ENCODE measurements around the gene YOD1. TPM values are rescaled to one million over a fixed set of nuclear protein-coding genes. Genes with fewer than 3 reads are reported as not detected.

YOD1 gene
- total and polyA plus RNA-seq, 2 of the 4 experiments (the other 2 are of a cell fraction): 1.8 to 5.4 TPM

GRCh38 chr1:207014728-207015127 is 36.3 kb downstream of the YOD1 start:
- H4K5ac ChIP-seq (ENCODE audit: low read depth, low read length): no peak overlapping the region
- no peak for TF ChIP-seq ELK1 (IDR thresholded peaks at IDR 0.05; ENCODE audit: borderline replicate concordance, low read depth, low read length)
- no peak for TF ChIP-seq MAZ (IDR thresholded peaks at IDR 0.05; ENCODE audit: borderline replicate concordance, low read depth, low read length)
- no peak for TF ChIP-seq CEBPB (IDR thresholded peaks at IDR 0.05; ENCODE audit: low read depth, low read length)
- TF ChIP-seq CTCF (conservative IDR thresholded peaks at IDR 0.05; ENCODE audit: low read depth, low read length): no peak
- TF ChIP-seq FOS (IDR thresholded peaks at IDR 0.05; ENCODE audit: low read depth, low read length): no peak
- TF ChIP-seq RAD21 (IDR thresholded peaks at IDR 0.05; ENCODE audit: low read length): no peak
- TF ChIP-seq BHLHE40 (IDR thresholded peaks at IDR 0.05; ENCODE audit: low read depth, low read length): no peak
- no peak for TF ChIP-seq POLR2A (IDR thresholded peaks at IDR 0.05; ENCODE audit: low read depth, low read length)
- TF ChIP-seq CHD1 (IDR thresholded peaks at IDR 0.05; ENCODE audit: low read depth, low read length): no peak
- no peak for TF ChIP-seq RCOR1 (IDR thresholded peaks at IDR 0.05; ENCODE audit: insufficient replicate concordance, low read length)
- TF ChIP-seq RFX5 (IDR thresholded peaks at IDR 0.05; ENCODE audit: low read depth, low read length): no peak
- no peak for TF ChIP-seq MXI1 (IDR thresholded peaks at IDR 0.05; ENCODE audit: borderline replicate concordance, low read depth, low read length)
- DNase-seq: no peak
- no peak overlapping the region for H3K4me3 ChIP-seq (ENCODE audit: insufficient read depth, low read depth, low read length)
- H3K23ac ChIP-seq (ENCODE audit: low read depth, low read length): no peak overlapping the region
- CTCF ChIA-PET: interaction anchor here (2.0 kb wide), 1 partner anchor 9 kb away, joined by 6 read pairs; no protein-coding TSS in a partner anchor
- peaks cover 6% of the 10 kb centered on the region; the same call in 1 of the 2 replicates for H3K27me3 ChIP-seq (ENCODE audit: control insufficient read depth, insufficient read depth, low read length)
- H2BK20ac ChIP-seq (ENCODE audit: low read depth, low read length): no peak overlapping the region
- no peak overlapping the region for H3K27ac ChIP-seq (ENCODE audit: insufficient read depth, low read length)
- no TSS peak for BruUV-seq (replicated peaks)
- H2BK120ac ChIP-seq (ENCODE audit: low read depth, low read length): no peak overlapping the region
- H3K79me1 ChIP-seq (ENCODE audit: low read depth in 1 of 2, low read length in 2 of 2): no peaks in the 10 kb centered on the region
- H2AFZ ChIP-seq (replicated peaks; ENCODE audit: low read length, poor library complexity): no peak overlapping the region
- no peak overlapping the region for H2BK5ac ChIP-seq (ENCODE audit: low read depth, low read length, poor library complexity, severe bottlenecking)
- ATAC-seq (ENCODE audit: low read depth): no peak
- no peaks in the 10 kb centered on the region for H3K4me1 ChIP-seq (ENCODE audit: control insufficient read depth, insufficient read depth, low read length)
- H4K20me1 ChIP-seq (ENCODE audit: insufficient read depth, low read length): no peaks in the 10 kb centered on the region
- in situ Hi-C loops (cut with MboI; ENCODE audit: low sequenced_read_pairs): no loop called here
- dilution Hi-C loops (cut with HindIII; ENCODE audit: low sequenced_read_pairs, unreplicated experiment): no loop called here
- H3K56ac ChIP-seq (ENCODE audit: extremely low read depth, insufficient read depth, low read length): no peak overlapping the region
- H3K9me3 ChIP-seq (ENCODE audit: control insufficient read depth, insufficient read depth, low read length): no peaks in the 10 kb centered on the region; the same call in 1 of the 2 replicates
- no peak overlapping the region for H4K8ac ChIP-seq (ENCODE audit: low read depth in 2 of 2, low read length in 2 of 2)
- H3K18ac ChIP-seq (ENCODE audit: low read depth, low read length): no peak overlapping the region
- no peak overlapping the region for H3K4me2 ChIP-seq (ENCODE audit: low read depth, low read length)
- H3K4ac ChIP-seq (ENCODE audit: low read depth, low read length): no peak overlapping the region
- no peak overlapping the region for H4K91ac ChIP-seq (ENCODE audit: insufficient read depth, low read depth, low read length)
- H2AK9ac ChIP-seq (replicated peaks; ENCODE audit: low read depth, low read length, poor library complexity): no peak overlapping the region
- intact Hi-C loops (cut with micrococcal nuclease): no loop called here
- POLR2A ChIA-PET (ENCODE audit: unreplicated experiment): no interaction called here
- no peaks in the 10 kb centered on the region; the same call in 1 of the 2 replicates for H3K9me1 ChIP-seq (ENCODE audit: insufficient read depth, low read length)
- no peak overlapping the region for H3K9ac ChIP-seq (ENCODE audit: low read depth, low read length)
- H2AK5ac ChIP-seq (ENCODE audit: low read depth, low read length): no peak overlapping the region
- no peak overlapping the region for H3K14ac ChIP-seq (replicated peaks; ENCODE audit: low read depth, low read length)
- no CpG with 5 or more reads among the region's 3 CpGs for WGBS, 2 experiments (ENCODE audit: extremely low coverage in 2 of 2, insufficient read length in 1 of 2)
- H3K36me3 ChIP-seq (ENCODE audit: control insufficient read depth, insufficient read depth, low read length): no peaks in the 10 kb centered on the region
- no peak overlapping the region for H2BK15ac ChIP-seq (ENCODE audit: low read depth, low read length)

Measured in IMR-90 (cell line).